ENCODE data around the gene FKBP5.
"Not testable (repeated sequence)": the region's sequence is repeated elsewhere in the genome, so short reads cannot be mapped to it uniquely, and the experiment has no call there.

FKBP5 gene

GRCh38 chr6:35688605-35689322 is at the start of gene FKBP5:
TSS of gene FKBP5 (minus strand) at chr6:35688915. CDS start at chr6:35642824, 46,091 bp downstream.
- peak; percentile 92 for DNase-seq (ENCODE audit: low read depth)

GRCh38 chr6:35737413-35738211 is 48.9 kb upstream of the FKBP5 start:
- peak; percentile 82 for DNase-seq (ENCODE audit: low read depth)

- DNase-seq (ENCODE audit: low read depth): no peak
These were observed 48.3 kb upstream of the FKBP5 start, which contains the start of gene ARMC12 for GRCh38 chr6:35736982-35737412. TSS of gene ARMC12 (plus strand) at chr6:35737032. CDS start at chr6:35737109, 77 bp downstream.

GRCh38 chr6:35736253-35736894 is 47.7 kb upstream of the FKBP5 start:
- DNase-seq (ENCODE audit: low read depth): peak; percentile 47

GRCh38 chr6:35735452-35735851 is 46.7 kb upstream of the FKBP5 start:
- DNase-seq (ENCODE audit: low read depth): no peak

GRCh38 chr6:35734319-35734718 is 45.6 kb upstream of the FKBP5 start:
- DNase-seq (ENCODE audit: low read depth): not testable (repeated sequence)

- DNase-seq (ENCODE audit: low read depth): no peak
These were observed 44.9 kb upstream of the FKBP5 start for GRCh38 chr6:35733633-35734032.

- DNase-seq (ENCODE audit: low read depth): peak; percentile 95
These were observed 43.2 kb upstream of the FKBP5 start for GRCh38 chr6:35731736-35732532.

GRCh38 chr6:35731414-35731735 is 42.7 kb upstream of the FKBP5 start:
- DNase-seq (ENCODE audit: low read depth): peak; percentile 89

GRCh38 chr6:35730745-35731413 is 42.2 kb upstream of the FKBP5 start:
- no peak for DNase-seq (ENCODE audit: low read depth)

- DNase-seq (ENCODE audit: low read depth): no peak
These were observed 41.0 kb upstream of the FKBP5 start for GRCh38 chr6:35729722-35730121.

GRCh38 chr6:35728683-35729678 is 40.3 kb upstream of the FKBP5 start:
- DNase-seq (ENCODE audit: low read depth): peak; percentile 74

GRCh38 chr6:35727935-35728682 is 39.4 kb upstream of the FKBP5 start:
- peak; percentile 99 for DNase-seq (ENCODE audit: low read depth)

GRCh38 chr6:35727231-35727934 is 38.7 kb upstream of the FKBP5 start:
- peak; percentile 98 for DNase-seq (ENCODE audit: low read depth)

- peak; percentile 90 for DNase-seq (ENCODE audit: low read depth)
These were observed 37.2 kb upstream of the FKBP5 start for GRCh38 chr6:35725721-35726438.

- DNase-seq (ENCODE audit: low read depth): no peak
These were observed 36.5 kb upstream of the FKBP5 start for GRCh38 chr6:35725081-35725708.

- no peak for DNase-seq (ENCODE audit: low read depth)
These were observed 35.8 kb upstream of the FKBP5 start for GRCh38 chr6:35724471-35724870.

- DNase-seq (ENCODE audit: low read depth): no peak
These were observed 35.3 kb upstream of the FKBP5 start for GRCh38 chr6:35724059-35724458.

Measured in fibroblast of gingiva (primary cell).